ENCODE measurements around the gene DES.

DES gene

GRCh38 chr2:219452361-219453317 is 34.5 kb downstream of the DES start:
- Histone ChIP-seq H3K27me3 (replicated peaks in 2 of 5; ENCODE audit: control insufficient read depth in 4 of 5, insufficient read depth in 5 of 5, low read length in 4 of 5) (peaks cover 0 to 39% (median 23%) of the 10 kb centered on the region in 5 experiments), H3K4me1 (ENCODE audit: control extremely low read depth in 1 of 4, control insufficient read depth in 4 of 4, insufficient read depth in 4 of 4, low read length in 3 of 4) (peaks cover 0 to 22% (median 22%) of the 10 kb centered on the region in 4 experiments), H3K4me3 (ENCODE audit: control insufficient read depth in 1 of 7, extremely low read depth in 1 of 7, insufficient read depth in 4 of 7, low read depth in 2 of 7, low read length in 6 of 7) (no peak overlapping the region), H3K27ac (ENCODE audit: insufficient read depth in 1 of 2, low read depth in 1 of 2, low read length in 2 of 2, poor library complexity in 1 of 2, severe bottlenecking in 2 of 2) (no peak overlapping the region), H3K36me3 (ENCODE audit: control insufficient read depth in 4 of 4, insufficient read depth in 4 of 4, low read length in 3 of 4) (no peaks in the 10 kb centered on the region), H3K9me3 (ENCODE audit: control extremely low read depth in 1 of 5, control insufficient read depth in 4 of 5, insufficient read depth in 2 of 5, low read depth in 1 of 5, low read length in 4 of 5) (no peaks in the 10 kb centered on the region)
- ChIA-PET CTCF (interaction anchor here (0.7 to 2.0 kb wide), 9 partner anchors 17 to 79 kb away, joined by 3 to 6 read pairs (median 4); partner anchors contain the start of gene SPEG), POLR2A (no interaction called here)
- DNase-seq: no peak
- 89% methylated on average over 18 of the region's 23 CpGs for WGBS (ENCODE audit: insufficient coverage)

DNA sequence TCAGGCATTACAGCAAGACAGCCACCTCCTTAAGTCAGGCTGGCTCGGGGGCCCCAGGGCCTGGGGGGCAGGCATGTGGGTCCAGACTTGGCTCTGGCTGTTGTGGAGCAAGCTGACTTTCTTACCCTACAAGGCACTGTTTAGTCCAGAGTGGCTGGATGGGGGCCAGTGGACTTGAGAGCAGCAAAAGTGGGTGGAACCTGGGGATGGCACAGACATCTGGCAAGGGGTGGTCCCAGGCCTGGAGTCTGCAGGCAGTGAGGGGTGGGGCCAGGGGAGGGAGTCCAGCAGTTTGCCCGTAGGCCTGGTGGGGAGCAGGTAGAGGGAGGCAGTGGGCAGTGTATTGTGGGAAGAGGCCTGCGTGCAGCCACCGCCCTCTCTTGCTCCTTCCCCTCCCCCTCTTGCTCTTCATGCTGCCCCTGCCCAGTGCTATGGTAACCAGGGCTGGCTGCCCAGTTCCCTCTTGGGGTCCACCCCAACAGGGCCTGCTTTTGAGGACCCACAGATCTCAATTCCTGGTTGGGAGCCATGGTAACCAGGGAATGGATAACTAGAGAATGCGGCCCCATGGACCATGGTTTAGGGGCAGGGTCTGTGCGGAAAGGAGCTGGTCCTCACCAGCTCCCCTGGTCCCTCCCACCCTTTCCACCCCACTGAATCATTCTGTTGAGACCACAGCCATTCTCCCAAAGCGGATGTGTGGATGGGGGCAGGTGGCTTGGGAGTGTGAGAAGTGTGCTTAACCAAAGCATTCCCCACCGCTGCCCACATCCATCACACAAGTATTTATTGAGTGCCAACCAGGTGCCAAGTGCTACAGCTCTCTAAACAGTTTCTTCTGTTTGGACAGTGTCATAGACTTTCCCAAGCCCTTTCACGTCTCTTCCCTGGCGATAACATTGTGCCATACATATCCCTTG is 35.8 kb downstream of the DES start:
- POLR2A ChIA-PET: no interaction called here

GRCh38 chr2:219455581-219455980 is 37.4 kb downstream of the DES start:
- Histone ChIP-seq H3K4me3 (ENCODE audit: control insufficient read depth in 1 of 7, extremely low read depth in 1 of 7, insufficient read depth in 4 of 7, low read depth in 2 of 7, low read length in 6 of 7) (no peak overlapping the region), H3K36me3 (ENCODE audit: control insufficient read depth in 4 of 4, insufficient read depth in 4 of 4, low read length in 3 of 4) (no peaks in the 10 kb centered on the region), H3K9me3 (ENCODE audit: control extremely low read depth in 1 of 5, control insufficient read depth in 4 of 5, insufficient read depth in 2 of 5, low read depth in 1 of 5, low read length in 4 of 5) (no peaks in the 10 kb centered on the region), H3K27me3 (replicated peaks in 2 of 5; ENCODE audit: control insufficient read depth in 4 of 5, insufficient read depth in 5 of 5, low read length in 4 of 5) (peaks cover 0 to 13% (median 2%) of the 10 kb centered on the region in 5 experiments), H3K27ac (ENCODE audit: insufficient read depth in 1 of 2, low read depth in 1 of 2, low read length in 2 of 2, poor library complexity in 1 of 2, severe bottlenecking in 2 of 2) (no peak overlapping the region), H3K4me1 (ENCODE audit: control extremely low read depth in 1 of 4, control insufficient read depth in 4 of 4, insufficient read depth in 4 of 4, low read length in 3 of 4) (peaks cover 0 to 21% (median 6%) of the 10 kb centered on the region in 4 experiments)
- 50% methylated on average over 3 of the region's 6 CpGs for WGBS (ENCODE audit: insufficient coverage)
- ChIA-PET CTCF (interaction anchor here (0.9 to 4.3 kb wide), 16 partner anchors 9 to 85 kb away, joined by 3 to 25 read pairs (median 4); no protein-coding TSS in a partner anchor), POLR2A (no interaction called here)
- peak in 2 of 3 donors; percentile 57 to 62 for DNase-seq

More for the DNA sequence above, 35.8 kb downstream of the DES start:
- no peak for DNase-seq
- 98% methylated on average over 5 of the region's 10 CpGs for WGBS (ENCODE audit: insufficient coverage)
- H3K27me3 ChIP-seq (replicated peaks in 2 of 5; ENCODE audit: control insufficient read depth in 4 of 5, insufficient read depth in 5 of 5, low read length in 4 of 5): peaks cover 0 to 26% (median 12%) of the 10 kb centered on the region in 5 experiments
- H3K36me3 ChIP-seq (ENCODE audit: control insufficient read depth in 4 of 4, insufficient read depth in 4 of 4, low read length in 3 of 4): no peaks in the 10 kb centered on the region
- peaks cover 0 to 17% (median 10%) of the 10 kb centered on the region in 4 experiments for H3K4me1 ChIP-seq (ENCODE audit: control extremely low read depth in 1 of 4, control insufficient read depth in 4 of 4, insufficient read depth in 4 of 4, low read length in 3 of 4)
- H3K4me3 ChIP-seq (ENCODE audit: control insufficient read depth in 1 of 7, extremely low read depth in 1 of 7, insufficient read depth in 4 of 7, low read depth in 2 of 7, low read length in 6 of 7): no peak overlapping the region
- H3K9me3 ChIP-seq (ENCODE audit: control extremely low read depth in 1 of 5, control insufficient read depth in 4 of 5, insufficient read depth in 2 of 5, low read depth in 1 of 5, low read length in 4 of 5): no peaks in the 10 kb centered on the region
- H3K27ac ChIP-seq (ENCODE audit: insufficient read depth in 1 of 2, low read depth in 1 of 2, low read length in 2 of 2, poor library complexity in 1 of 2, severe bottlenecking in 2 of 2): no peak overlapping the region
- CTCF ChIA-PET: interaction anchor here (0.6 to 2.0 kb wide), 8 partner anchors 12 to 52 kb away, joined by 3 to 6 read pairs (median 4); partner anchors contain the start of gene SPEG

GRCh38 chr2:219457784-219458369 is 39.7 kb downstream of the DES start:
- Histone ChIP-seq H3K36me3 (ENCODE audit: control insufficient read depth in 4 of 4, insufficient read depth in 4 of 4, low read length in 3 of 4) (no peaks in the 10 kb centered on the region), H3K27me3 (replicated peaks in 2 of 5; ENCODE audit: control insufficient read depth in 4 of 5, insufficient read depth in 5 of 5, low read length in 4 of 5) (peaks cover 0 to 5% (median 0%) of the 10 kb centered on the region in 5 experiments), H3K4me3 (ENCODE audit: control insufficient read depth in 1 of 7, extremely low read depth in 1 of 7, insufficient read depth in 4 of 7, low read depth in 2 of 7, low read length in 6 of 7) (no peak overlapping the region), H3K27ac (ENCODE audit: insufficient read depth in 1 of 2, low read depth in 1 of 2, low read length in 2 of 2, poor library complexity in 1 of 2, severe bottlenecking in 2 of 2) (no peak overlapping the region), H3K9me3 (ENCODE audit: control extremely low read depth in 1 of 5, control insufficient read depth in 4 of 5, insufficient read depth in 2 of 5, low read depth in 1 of 5, low read length in 4 of 5) (no peaks in the 10 kb centered on the region), H3K4me1 (ENCODE audit: control extremely low read depth in 1 of 4, control insufficient read depth in 4 of 4, insufficient read depth in 4 of 4, low read length in 3 of 4) (peaks cover 0 to 31% (median 7%) of the 10 kb centered on the region in 4 experiments)
- DNase-seq: peak; percentile 22 to 61 (median 52)
- 79% methylated on average over 4 of the region's 5 CpGs for WGBS (ENCODE audit: insufficient coverage)
- ChIA-PET CTCF (interaction anchor here (0.7 to 4.3 kb wide), 20 partner anchors 8 to 73 kb away, joined by 3 to 25 read pairs (median 6); no protein-coding TSS in a partner anchor), POLR2A (no interaction called here)

- H3K36me3 ChIP-seq (ENCODE audit: control insufficient read depth in 4 of 4, insufficient read depth in 4 of 4, low read length in 3 of 4): no peaks in the 10 kb centered on the region
These were observed 40.8 kb downstream of the DES start for GRCh38 chr2:219458996-219459395.

DNA sequence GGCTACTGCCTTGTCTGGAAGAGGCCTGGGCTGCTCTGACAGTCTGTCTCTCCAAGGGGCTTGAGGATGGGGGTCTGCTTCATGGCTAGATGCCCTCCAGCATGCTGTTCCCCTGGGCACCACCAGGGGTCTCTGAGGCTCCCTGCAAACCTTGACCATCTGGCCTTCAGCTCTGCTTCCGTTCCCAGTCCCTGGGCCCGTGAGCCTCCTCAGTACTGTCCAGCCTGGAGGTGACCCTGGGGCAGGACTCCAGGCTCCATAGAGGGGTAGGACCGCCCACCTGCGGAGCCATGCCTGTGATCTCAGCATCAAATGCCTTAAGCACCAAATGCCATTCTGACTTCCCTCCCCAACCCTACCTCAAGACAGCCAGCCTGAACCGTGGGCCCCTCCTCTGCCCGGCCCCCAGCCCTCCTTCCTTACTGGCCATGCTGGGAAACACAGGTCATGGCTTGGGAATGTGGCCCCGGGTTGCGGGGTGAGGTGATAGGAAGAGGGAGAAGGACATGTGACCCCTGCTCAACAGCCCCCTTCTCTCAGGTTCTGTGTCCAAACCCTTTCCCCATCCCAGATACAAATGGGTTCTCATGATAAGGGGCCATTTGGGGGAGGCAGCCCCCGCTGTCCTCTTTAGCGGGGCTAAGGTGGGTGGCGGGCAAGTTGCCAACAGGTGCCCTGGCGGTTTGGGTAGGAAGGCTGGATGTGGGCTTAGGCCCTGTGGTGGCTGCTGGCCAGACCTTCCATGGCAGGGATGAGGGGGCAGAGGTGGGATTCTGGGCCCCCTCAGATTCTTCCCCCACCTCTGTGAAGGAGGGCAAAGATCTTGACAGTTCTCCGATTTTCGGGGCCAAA is 41.5 kb downstream of the DES start:
- ChIA-PET CTCF (interaction anchor here (0.6 to 4.3 kb wide), 13 partner anchors 8 to 70 kb away, joined by 3 to 25 read pairs (median 8); no protein-coding TSS in a partner anchor), POLR2A (no interaction called here)
- WGBS (ENCODE audit: insufficient coverage): 64% methylated on average over 6 of the region's 14 CpGs
- Histone ChIP-seq H3K27me3 (replicated peaks in 2 of 5; ENCODE audit: control insufficient read depth in 4 of 5, insufficient read depth in 5 of 5, low read length in 4 of 5) (no peaks in the 10 kb centered on the region), H3K36me3 (ENCODE audit: control insufficient read depth in 4 of 4, insufficient read depth in 4 of 4, low read length in 3 of 4) (no peaks in the 10 kb centered on the region), H3K9me3 (ENCODE audit: control extremely low read depth in 1 of 5, control insufficient read depth in 4 of 5, insufficient read depth in 2 of 5, low read depth in 1 of 5, low read length in 4 of 5) (no peaks in the 10 kb centered on the region), H3K4me3 (ENCODE audit: control insufficient read depth in 1 of 7, extremely low read depth in 1 of 7, insufficient read depth in 4 of 7, low read depth in 2 of 7, low read length in 6 of 7) (no peak overlapping the region), H3K4me1 (ENCODE audit: control extremely low read depth in 1 of 4, control insufficient read depth in 4 of 4, insufficient read depth in 4 of 4, low read length in 3 of 4) (peaks cover 0 to 26% (median 7%) of the 10 kb centered on the region in 4 experiments), H3K27ac (ENCODE audit: insufficient read depth in 1 of 2, low read depth in 1 of 2, low read length in 2 of 2, poor library complexity in 1 of 2, severe bottlenecking in 2 of 2) (no peak overlapping the region)
- DNase-seq: peak in 2 of 3 donors; percentile 15 to 21

More at GRCh38 chr2:219458996-219459395, 40.8 kb downstream of the DES start:
- POLR2A ChIA-PET: no interaction called here
- Histone ChIP-seq H3K4me3 (ENCODE audit: control insufficient read depth in 1 of 7, extremely low read depth in 1 of 7, insufficient read depth in 4 of 7, low read depth in 2 of 7, low read length in 6 of 7) (no peak overlapping the region), H3K4me1 (ENCODE audit: control extremely low read depth in 1 of 4, control insufficient read depth in 4 of 4, insufficient read depth in 4 of 4, low read length in 3 of 4) (peaks cover 0 to 26% (median 7%) of the 10 kb centered on the region in 4 experiments), H3K9me3 (ENCODE audit: control extremely low read depth in 1 of 5, control insufficient read depth in 4 of 5, insufficient read depth in 2 of 5, low read depth in 1 of 5, low read length in 4 of 5) (no peaks in the 10 kb centered on the region), H3K27me3 (replicated peaks in 2 of 5; ENCODE audit: control insufficient read depth in 4 of 5, insufficient read depth in 5 of 5, low read length in 4 of 5) (peaks cover 0 to 3% (median 0%) of the 10 kb centered on the region in 5 experiments), H3K27ac (ENCODE audit: insufficient read depth in 1 of 2, low read depth in 1 of 2, low read length in 2 of 2, poor library complexity in 1 of 2, severe bottlenecking in 2 of 2) (no peak overlapping the region)
- CTCF ChIA-PET: interaction anchor here (1.2 to 4.3 kb wide), 12 partner anchors 9 to 71 kb away, joined by 3 to 25 read pairs (median 8); no protein-coding TSS in a partner anchor
- 97% methylated on average over 4 of the region's 8 CpGs for WGBS (ENCODE audit: insufficient coverage)
- no peak for DNase-seq
